Loucy (cell line): ENCODE measurements around the gene CNTNAP2.

ENCODE experiments used
- EZH2phosphoT487 ChIP-seq: fragments of 200-600 bp; IDR thresholded peaks from 2 replicates; pipeline ENCODE4 v1.6.1; 2018; ENCODE audit warnings: antibody characterized with exemption, mild to moderate bottlenecking, moderate library complexity, borderline replicate concordance
- TF ChIP-seq, protein P1 (sequence below): fragments of 200-600 bp; sonication (generic); conservative IDR thresholded peaks from 2 replicates; pipeline ENCODE4 v1.5.1; 2014; ENCODE audit warnings: mild to moderate bottlenecking, antibody characterized with exemption, low read length

DNA sequence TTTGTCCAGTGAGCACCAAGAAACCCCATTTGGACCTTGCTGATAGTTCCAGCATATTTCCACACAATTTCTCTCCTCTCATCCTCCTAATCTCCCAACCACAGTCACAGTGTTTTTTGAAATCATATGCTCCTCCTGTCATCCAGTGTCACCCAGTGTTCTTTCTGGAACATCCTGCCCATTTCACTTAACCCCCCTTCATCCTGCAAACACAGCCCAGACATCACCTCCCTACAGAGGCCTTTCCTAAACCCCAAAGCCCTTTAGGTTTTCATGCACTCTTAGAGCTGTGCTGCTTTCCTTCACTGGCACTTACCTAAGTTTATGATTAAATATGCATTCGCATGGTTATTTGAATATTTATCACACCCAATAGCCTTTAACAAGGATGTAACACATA lies 1316.0 kb downstream of the CNTNAP2 start:
- TF ChIP-seq, protein P1, sequence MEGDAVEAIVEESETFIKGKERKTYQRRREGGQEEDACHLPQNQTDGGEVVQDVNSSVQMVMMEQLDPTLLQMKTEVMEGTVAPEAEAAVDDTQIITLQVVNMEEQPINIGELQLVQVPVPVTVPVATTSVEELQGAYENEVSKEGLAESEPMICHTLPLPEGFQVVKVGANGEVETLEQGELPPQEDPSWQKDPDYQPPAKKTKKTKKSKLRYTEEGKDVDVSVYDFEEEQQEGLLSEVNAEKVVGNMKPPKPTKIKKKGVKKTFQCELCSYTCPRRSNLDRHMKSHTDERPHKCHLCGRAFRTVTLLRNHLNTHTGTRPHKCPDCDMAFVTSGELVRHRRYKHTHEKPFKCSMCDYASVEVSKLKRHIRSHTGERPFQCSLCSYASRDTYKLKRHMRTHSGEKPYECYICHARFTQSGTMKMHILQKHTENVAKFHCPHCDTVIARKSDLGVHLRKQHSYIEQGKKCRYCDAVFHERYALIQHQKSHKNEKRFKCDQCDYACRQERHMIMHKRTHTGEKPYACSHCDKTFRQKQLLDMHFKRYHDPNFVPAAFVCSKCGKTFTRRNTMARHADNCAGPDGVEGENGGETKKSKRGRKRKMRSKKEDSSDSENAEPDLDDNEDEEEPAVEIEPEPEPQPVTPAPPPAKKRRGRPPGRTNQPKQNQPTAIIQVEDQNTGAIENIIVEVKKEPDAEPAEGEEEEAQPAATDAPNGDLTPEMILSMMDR = no peak
- no peak for TF ChIP-seq EZH2phosphoT487
